ENCODE results near the gene KPNB1. TPM values are rescaled to one million over a fixed set of nuclear protein-coding genes. Genes with fewer than 3 reads are reported as not detected.

The KPNB1 gene
- total and polyA plus RNA-seq, 2 of the 8 experiments (the other 6 are each of a cell fraction or from before 2014, with no cell fraction given), result 171 to 625 TPM

DNA sequence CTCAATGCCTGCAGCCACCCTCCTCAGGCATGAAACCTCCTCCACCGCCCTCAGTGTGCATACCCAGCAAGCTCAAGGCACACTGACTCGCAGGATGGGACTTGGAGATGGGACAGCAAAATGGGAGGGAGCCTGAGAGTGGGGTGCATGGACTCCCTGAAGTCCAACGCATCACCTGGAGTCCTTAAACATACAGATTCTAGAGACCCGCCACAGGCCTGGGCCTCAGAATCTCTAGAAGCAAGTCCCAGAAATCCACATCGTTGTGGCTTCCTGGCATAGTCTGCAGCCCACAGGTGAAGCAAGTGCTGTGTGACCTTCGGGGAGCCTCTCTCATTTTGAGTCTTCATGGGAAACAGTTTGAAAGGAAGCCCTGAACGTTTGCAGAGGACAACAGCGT is 79.8 kb downstream of the KPNB1 start:
- WGBS, 2 experiments (ENCODE audit: extremely low coverage in 1 of 2, insufficient coverage in 1 of 2, insufficient read length in 1 of 2, insufficient replicate concordance in 2 of 2, low coverage in 1 of 2, low lambda C conversion rate in 2 of 2, missing lambda C conversion rate in 1 of 2), result 79% methylated on average over 8 of the region's 8 CpGs; no CpG with 5 or more reads in 1 of the 2 experiments
- peaks cover 24 to 38% (median 35%) of the 10 kb centered on the region in 4 experiments for H3K27me3 ChIP-seq (replicated peaks in 1 of 4; ENCODE audit: control insufficient read depth in 3 of 4, extremely low read depth in 1 of 4, insufficient read depth in 3 of 4, low read length in 3 of 4)
- no peak for FAIRE-seq
- TF ChIP-seq CTBP2 (IDR thresholded peaks at IDR 0.05; ENCODE audit: borderline replicate concordance, insufficient read depth, insufficient read length, low read length) (no peak), CBX5 (IDR thresholded peaks at IDR 0.05; ENCODE audit: low read depth, low read length) (no peak), SRF (IDR thresholded peaks at IDR 0.05; ENCODE audit: low read depth, low read length) (no peak), TEAD4 (IDR thresholded peaks at IDR 0.05; ENCODE audit: low read depth, low read length) (no peak), RAD21 (IDR thresholded peaks at IDR 0.05 in 1 of 2, conservative IDR thresholded peaks at IDR 0.05 in 1 of 2; ENCODE audit: low read depth in 2 of 2, low read length in 2 of 2) (no peak), NRF1 (IDR thresholded peaks at IDR 0.05; ENCODE audit: low read depth, low read length) (no peak), CREB1 (IDR thresholded peaks at IDR 0.05) (no peak), BACH1 (IDR thresholded peaks at IDR 0.05; ENCODE audit: low read length) (no peak), NANOG (IDR thresholded peaks at IDR 0.05; ENCODE audit: insufficient read depth, low read depth, low read length, poor library complexity, severe bottlenecking) (no peak), CHD2 (IDR thresholded peaks at IDR 0.05; ENCODE audit: low read length) (no peak), POLR2AphosphoS5 (IDR thresholded peaks at IDR 0.05; ENCODE audit: low read depth, low read length) (no peak), RFX5 (IDR thresholded peaks at IDR 0.05; ENCODE audit: borderline replicate concordance, low read depth, low read length) (no peak), SP2 (IDR thresholded peaks at IDR 0.05; ENCODE audit: low read length) (no peak), ASH2L (IDR thresholded peaks at IDR 0.05; ENCODE audit: low read length) (no peak)
- TF ChIP-seq, protein P1, sequence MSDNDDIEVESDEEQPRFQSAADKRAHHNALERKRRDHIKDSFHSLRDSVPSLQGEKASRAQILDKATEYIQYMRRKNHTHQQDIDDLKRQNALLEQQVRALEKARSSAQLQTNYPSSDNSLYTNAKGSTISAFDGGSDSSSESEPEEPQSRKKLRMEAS (IDR thresholded peaks at IDR 0.05), result no peak

More for the DNA sequence above, 79.8 kb downstream of the KPNB1 start:
- Histone ChIP-seq H2BK20ac (ENCODE audit: low read length) (no peak overlapping the region), H3K9ac (replicated peaks in 1 of 4; ENCODE audit: extremely low read depth in 1 of 4, low read depth in 3 of 4, low read length in 3 of 4) (no peak overlapping the region), H3K27ac (ENCODE audit: low read depth, low read length) (no peak overlapping the region), H2BK12ac (ENCODE audit: low read depth, low read length) (no peak overlapping the region), H2BK120ac (replicated peaks; ENCODE audit: low read depth, low read length) (no peak overlapping the region), H4K5ac (ENCODE audit: insufficient read length, low read depth, low read length) (no peak overlapping the region), H2AK5ac (ENCODE audit: low read depth, low read length) (no peak overlapping the region), H3K18ac (ENCODE audit: extremely low read depth, low read length) (no peak overlapping the region), H2BK15ac (ENCODE audit: low read length) (no peak overlapping the region), H3K56ac (replicated peaks; ENCODE audit: insufficient read length, low read depth, low read length) (no peak overlapping the region), H2AFZ (ENCODE audit: low read length) (no peak overlapping the region), H4K20me1 (replicated peaks in 1 of 2; ENCODE audit: control insufficient read depth in 1 of 2, insufficient read depth in 2 of 2, low read length in 2 of 2) (peaks cover 0 to 2% of the 10 kb centered on the region in 2 experiments), H3K79me1 (ENCODE audit: low read depth, low read length) (no peaks in the 10 kb centered on the region), H3K23ac (ENCODE audit: insufficient read length) (no peak overlapping the region), H3K4me1 (replicated peaks in 1 of 4; ENCODE audit: control insufficient read depth in 3 of 4, insufficient read depth in 4 of 4, low read length in 3 of 4) (peaks cover 0 to 13% (median 2%) of the 10 kb centered on the region in 4 experiments; a peak in 2 of 7 replicates), H4K8ac (ENCODE audit: extremely low read depth, insufficient read depth, low read length) (no peak overlapping the region), H2BK5ac (ENCODE audit: low read depth, low read length) (no peak overlapping the region), H3K79me2 (ENCODE audit: control insufficient read depth in 1 of 2, insufficient read depth in 2 of 2, low read length in 2 of 2) (no peaks in the 10 kb centered on the region), H3K4me3 (ENCODE audit: extremely low read depth in 1 of 4, insufficient read depth in 2 of 4, low read depth in 3 of 4, low read length in 4 of 4) (no peak overlapping the region), H4K91ac (replicated peaks; ENCODE audit: insufficient read length, low read length) (no peak overlapping the region), H3K9me3 (ENCODE audit: insufficient read depth in 2 of 2, low read depth in 1 of 2, low read length in 1 of 2) (no peaks in the 10 kb centered on the region), H3K36me3 (ENCODE audit: control insufficient read depth in 2 of 4, insufficient read depth in 4 of 4, low read length in 3 of 4) (peaks cover 0 to 4% (median 0%) of the 10 kb centered on the region in 4 experiments; a peak in 1 of 8 replicates), H3K23me2 (ENCODE audit: low read depth, low read length) (peaks cover 9% of the 10 kb centered on the region), H3K4ac (replicated peaks; ENCODE audit: insufficient read length, low read depth, low read length) (no peak overlapping the region), H3K14ac (ENCODE audit: insufficient read length) (no peak overlapping the region), H3K4me2 (ENCODE audit: insufficient read depth in 1 of 2, low read depth in 2 of 2, low read length in 2 of 2) (no peak overlapping the region)
- no peak for DNase-seq (ENCODE audit: low read depth in 1 of 2, low spot score in 2 of 2)
- POLR2A ChIA-PET (ENCODE audit: partially characterized antibody), result no interaction called here
- CTCF ChIA-PET (ENCODE audit: partially characterized antibody), result interaction anchor here (1.7 to 24.7 kb wide), 3 partner anchors 13 to 27 kb away, joined by 7 to 441 read pairs (median 179); partner anchors contain the start of gene TBKBP1
